HEK293 (cell line): Measurements from ENCODE around the gene SCUBE1.
A peak's percentile ranks its signal among the peaks of the same experiment; 100 is the strongest.

Experiments
- CTCF ChIA-PET: fragments of 350-600 bp; formaldehyde crosslinking; extraction: SDS; loops from one replicate; lab custom pipeline; 2021; ENCODE audit warnings: antibody characterized with exemption; lab: Yijun Ruan, JAX
- POLR2A ChIA-PET: fragments of 300-600 bp; formaldehyde crosslinking; extraction: SDS; loops from one replicate; lab custom pipeline; 2020; ENCODE audit warnings: antibody characterized with exemption, inconsistent platforms; lab: Yijun Ruan, JAX
- H3K27ac ChIP-seq: fragments of 200-500 bp; sonication (Bioruptor generic); 2 replicates; pipeline ENCODE4 v1.5.1; 2014; ENCODE audit warnings: low read depth, low read length, control low read depth, inconsistent platforms; ENCODE audit errors: extremely low read depth
- H3K36me3 ChIP-seq, 2 experiments: fragments of 200-500 bp in 1 of 2; sonication (Bioruptor generic) in 1 of 2; 1 replicate in 1 of 2; 2 replicates in 1 of 2; pipeline ENCODE4 v1.5.1; 2014 to 2017; ENCODE audit warnings: inconsistent platforms in 2 of 2, low read length in 2 of 2; ENCODE audit not compliant: control insufficient read depth in 2 of 2, insufficient read depth in 1 of 2
- H3K4me1 ChIP-seq: fragments of 200-500 bp; sonication (Bioruptor generic); 2 replicates; pipeline ENCODE4 v1.5.1; 2014; ENCODE audit warnings: mild to moderate bottlenecking, low read length, inconsistent platforms; ENCODE audit not compliant: control insufficient read depth, insufficient read depth
- H3K4me3 ChIP-seq: 2 replicates; pipeline ENCODE4 v1.5.1; 2011; ENCODE audit warnings: low read depth, mild to moderate bottlenecking, control low read depth, low read length, moderate library complexity
- H3K9me3 ChIP-seq: fragments of 200-500 bp; sonication (Bioruptor generic); 2 replicates; pipeline ENCODE4 v1.5.1; 2014; ENCODE audit warnings: low read depth, low read length, inconsistent platforms; ENCODE audit not compliant: control insufficient read depth, insufficient read depth
- ATF2 ChIP-seq: fragments of 450-650 bp; formaldehyde crosslinking; IDR thresholded peaks from 2 replicates; pipeline ENCODE4 v1.5.1; 2016; ENCODE audit warnings: missing biosample characterization, missing genetic modification characterization, low read depth
- EGR2 ChIP-seq: fragments of 450-650 bp; formaldehyde crosslinking; IDR thresholded peaks from 2 replicates; pipeline ENCODE4 v1.5.1; 2016; ENCODE audit warnings: low read depth, missing biosample characterization, missing genetic modification characterization
- HOXC10 ChIP-seq: sonication (generic); formaldehyde crosslinking; IDR thresholded peaks from 2 replicates; pipeline ENCODE4 v1.8.1; 2023; ENCODE audit warnings: mild to moderate bottlenecking, missing genetic modification reagents
- KLF10 ChIP-seq: fragments of 450-650 bp; IDR thresholded peaks from 2 replicates; pipeline ENCODE4 v1.5.1; 2018; ENCODE audit warnings: missing biosample characterization, mild to moderate bottlenecking, missing genetic modification characterization
- KLF16 ChIP-seq: fragments of 450-650 bp; formaldehyde crosslinking; IDR thresholded peaks from 2 replicates; pipeline ENCODE4 v1.5.1; 2017; ENCODE audit warnings: missing biosample characterization, missing genetic modification characterization
- OSR2 ChIP-seq: fragments of 450-650 bp; formaldehyde crosslinking; IDR thresholded peaks from 2 replicates; pipeline ENCODE4 v1.5.1; 2016; ENCODE audit warnings: missing biosample characterization, missing genetic modification characterization
- SCRT1 ChIP-seq: fragments of 450-650 bp; formaldehyde crosslinking; IDR thresholded peaks from 2 replicates; pipeline ENCODE4 v1.5.1; 2016; ENCODE audit warnings: missing biosample characterization, missing genetic modification characterization, borderline replicate concordance
- SCRT2 ChIP-seq: fragments of 450-650 bp; formaldehyde crosslinking; IDR thresholded peaks from 2 replicates; pipeline ENCODE4 v1.5.1; 2016; ENCODE audit warnings: missing biosample characterization, missing genetic modification characterization
- SETDB1 ChIP-seq: IDR thresholded peaks from one replicate; pipeline ENCODE4 v1.6.1; 2017; ENCODE audit warnings: mild to moderate bottlenecking, low read length, moderate library complexity, mixed read lengths; ENCODE audit not compliant: insufficient read length
- ZBTB17 ChIP-seq: fragments of 450-650 bp; formaldehyde crosslinking; IDR thresholded peaks from 2 replicates; pipeline ENCODE4 v1.5.1; 2016; ENCODE audit warnings: missing biosample characterization, missing genetic modification characterization
- ZBTB26 ChIP-seq: fragments of 450-650 bp; formaldehyde crosslinking; optimal IDR thresholded peaks from 2 replicates; pipeline ENCODE3; 2016; ENCODE audit warnings: missing biosample characterization, mild to moderate bottlenecking, missing genetic modification characterization
- ZFHX2 ChIP-seq: fragments of 450-650 bp; formaldehyde crosslinking; conservative IDR thresholded peaks from 2 replicates; pipeline ENCODE4 v1.5.1; 2016; ENCODE audit warnings: missing biosample characterization, missing genetic modification characterization
- ZNF121 ChIP-seq: fragments of 450-650 bp; formaldehyde crosslinking; IDR thresholded peaks from 2 replicates; pipeline ENCODE4 v1.5.1; 2016; ENCODE audit warnings: missing biosample characterization, missing genetic modification characterization
- ZNF169 ChIP-seq: fragments of 450-650 bp; formaldehyde crosslinking; IDR thresholded peaks from 2 replicates; pipeline ENCODE4 v1.5.1; 2016; ENCODE audit warnings: missing biosample characterization, missing genetic modification characterization
- ZNF2 ChIP-seq: fragments of 450-650 bp; formaldehyde crosslinking; IDR thresholded peaks from 2 replicates; pipeline ENCODE4 v1.5.1; 2016; ENCODE audit warnings: missing biosample characterization, missing genetic modification characterization
- ZNF23 ChIP-seq: fragments of 450-650 bp; formaldehyde crosslinking; IDR thresholded peaks from 2 replicates; pipeline ENCODE4 v1.5.1; 2016; ENCODE audit warnings: missing biosample characterization, missing genetic modification characterization, borderline replicate concordance
- ZNF24 ChIP-seq: fragments of 450-650 bp; formaldehyde crosslinking; IDR thresholded peaks from 2 replicates; pipeline ENCODE4 v1.5.1; 2016; ENCODE audit warnings: missing biosample characterization, missing genetic modification characterization
- ZNF280D ChIP-seq: fragments of 450-650 bp; formaldehyde crosslinking; IDR thresholded peaks from 2 replicates; pipeline ENCODE4 v1.5.1; 2016; ENCODE audit warnings: missing biosample characterization, missing genetic modification characterization
- ZNF488 ChIP-seq: fragments of 450-650 bp; formaldehyde crosslinking; IDR thresholded peaks from 2 replicates; pipeline ENCODE4 v1.5.1; 2016; ENCODE audit warnings: missing biosample characterization, missing genetic modification characterization
- ZNF548 ChIP-seq: fragments of 450-650 bp; formaldehyde crosslinking; IDR thresholded peaks from 2 replicates; pipeline ENCODE4 v1.5.1; 2016; ENCODE audit warnings: missing biosample characterization, missing genetic modification characterization
- ZNF571 ChIP-seq: fragments of 450-650 bp; formaldehyde crosslinking; IDR thresholded peaks from 2 replicates; pipeline ENCODE4 v1.5.0; 2017; ENCODE audit warnings: missing biosample characterization, missing genetic modification characterization
- ZNF624 ChIP-seq: fragments of 450-650 bp; formaldehyde crosslinking; IDR thresholded peaks from 2 replicates; pipeline ENCODE4 v1.5.1; 2017; ENCODE audit warnings: missing biosample characterization, missing genetic modification characterization
- ZNF701 ChIP-seq: fragments of 450-650 bp; formaldehyde crosslinking; IDR thresholded peaks from 2 replicates; pipeline ENCODE4 v1.5.1; 2016; ENCODE audit warnings: missing biosample characterization, missing genetic modification characterization
- ZNF776 ChIP-seq: fragments of 450-650 bp; formaldehyde crosslinking; IDR thresholded peaks from 2 replicates; pipeline ENCODE4 v1.5.0; 2017; ENCODE audit warnings: missing biosample characterization, missing genetic modification characterization, borderline replicate concordance
- TF ChIP-seq, protein P1 (sequence below): fragments of 450-650 bp; formaldehyde crosslinking; IDR thresholded peaks from 2 replicates; pipeline ENCODE4; 2016; ENCODE audit warnings: missing biosample characterization, missing genetic modification characterization
- TF ChIP-seq, protein P2 (sequence below): fragments of 450-650 bp; formaldehyde crosslinking; IDR thresholded peaks from 2 replicates; pipeline ENCODE4 v1.5.1; 2016; ENCODE audit warnings: missing biosample characterization, missing genetic modification characterization

The SCUBE1 gene

DNA sequence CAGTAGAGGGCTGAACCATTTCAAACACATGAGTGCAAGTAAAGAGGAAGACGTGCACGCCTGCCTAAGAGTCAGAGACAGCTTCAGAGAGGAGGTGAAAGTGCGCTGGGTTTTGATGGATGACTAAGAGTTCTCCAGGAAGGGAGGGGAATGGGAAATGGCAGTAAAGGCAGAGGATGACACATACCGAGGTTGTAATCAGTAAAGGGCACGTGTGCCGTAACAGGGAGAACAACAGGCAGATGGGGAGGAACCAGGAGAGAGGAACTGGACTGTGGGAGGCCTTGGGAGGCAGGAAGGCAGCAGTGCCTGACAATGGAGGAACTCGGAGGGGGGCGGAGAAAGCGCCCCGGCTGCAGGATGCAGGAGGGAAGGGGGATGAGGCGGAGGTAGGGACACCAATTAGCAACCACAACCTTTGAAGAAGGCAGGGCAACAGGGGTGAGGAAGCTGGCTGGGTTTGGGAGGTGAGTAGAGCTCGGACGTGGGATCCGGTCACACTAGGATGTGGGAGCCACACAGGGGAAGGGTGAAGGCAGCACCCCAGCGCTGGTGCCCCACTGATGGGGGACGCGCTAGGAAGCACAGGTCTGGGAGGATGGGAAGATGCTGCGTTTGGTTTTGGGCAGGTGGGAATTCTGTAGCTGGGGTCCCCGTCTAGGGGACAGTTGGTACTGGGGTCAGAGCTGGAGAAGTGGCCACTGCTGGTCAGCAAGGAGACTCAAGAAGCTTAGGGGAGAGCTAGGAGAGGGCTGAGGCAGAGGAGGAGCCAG, 67.4 kb downstream of the SCUBE1 start (continued):
- TF ChIP-seq ZNF280D (tag by site-specific recombination) (no peak), EGR2 (tag by site-specific recombination) (peak; percentile 81), ZBTB17 (tag by site-specific recombination) (peak; percentile 68; the same call in 1 of the 2 replicates), OSR2 (tag by site-specific recombination) (peak; percentile 43; the same call in 1 of the 2 replicates), ZNF624 (tag by site-specific recombination) (no peak), KLF10 (tag by site-specific recombination) (no peak), ATF2 (0 out of 2 replicates have a peak, but pooled peaks have one; percentile 38), SCRT1 (tag by site-specific recombination) (peak; percentile 77), ZNF548 (tag by site-specific recombination) (no peak), KLF16 (tag by site-specific recombination) (0 out of 2 replicates have a peak, but pooled peaks have one; percentile 32)

DNA sequence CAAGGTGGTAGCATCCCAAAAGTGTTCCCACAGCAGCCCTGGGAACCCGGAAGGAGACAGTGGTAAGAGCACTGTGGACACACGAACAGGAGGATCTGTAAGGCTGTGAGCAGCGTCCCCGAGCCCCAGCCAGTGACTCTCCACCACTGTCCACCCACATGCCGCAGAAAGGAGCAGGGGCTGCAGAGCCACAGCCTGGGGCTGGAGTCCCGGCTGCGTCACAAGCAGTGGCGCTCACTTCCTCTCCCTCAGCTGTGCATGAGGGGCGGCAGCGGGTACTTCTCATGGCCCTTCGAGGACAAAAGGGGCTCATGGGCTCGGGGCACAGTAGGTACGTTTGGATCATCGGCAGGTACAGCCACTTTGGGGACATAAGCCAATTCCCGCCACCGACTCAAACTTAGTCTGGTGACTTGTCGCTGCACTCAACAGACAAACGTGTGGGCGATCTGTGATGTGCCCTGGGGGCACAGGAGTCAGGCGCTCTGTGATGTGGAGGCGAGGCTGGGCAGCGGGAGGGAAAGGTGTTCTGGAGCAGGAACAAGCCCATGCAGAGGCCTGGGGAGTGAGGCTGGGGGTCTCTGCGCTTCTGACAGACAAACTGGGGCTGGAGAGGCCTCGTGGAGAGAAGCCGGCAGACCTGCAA, 68.5 kb downstream of the SCUBE1 start:
- H3K4me1 ChIP-seq, result peaks cover 13% of the 10 kb centered on the region
- ChIA-PET POLR2A (interaction anchor here (0.5 to 3.0 kb wide), 3 partner anchors 72 to 412 kb away, joined by 6 to 15 read pairs (median 7); no protein-coding TSS in a partner anchor), CTCF (interaction anchor here (0.5 to 11.3 kb wide), 39 partner anchors 10 to 1871 kb away, joined by 3 to 318 read pairs (median 5); partner anchors contain the start of gene SCUBE1)
- H3K4me3 ChIP-seq, result no peak overlapping the region
- no peaks in the 10 kb centered on the region for H3K36me3 ChIP-seq
- no peaks in the 10 kb centered on the region for H3K9me3 ChIP-seq
- no peak overlapping the region for H3K27ac ChIP-seq
- TF ChIP-seq ZNF23 (tag by site-specific recombination) (no peak), SETDB1 (no peak), ZNF169 (no peak), ZNF488 (tag by site-specific recombination) (no peak), EGR2 (tag by site-specific recombination) (peak; percentile 65), ZNF776 (tag by site-specific recombination) (no peak), ZNF24 (tag by site-specific recombination) (no peak), SCRT2 (tag by site-specific recombination) (peak; percentile 32; the same call in 1 of the 2 replicates), ZNF2 (tag by site-specific recombination) (no peak), HOXC10 (CRISPR knock-in tag) (0 out of 2 replicates have a peak, but pooled peaks have one; percentile 38), ZNF571 (tag by site-specific recombination) (no peak), ZFHX2 (tag by site-specific recombination) (peak; percentile 78), ZNF701 (tag by site-specific recombination) (no peak), ZNF121 (no peak), ZBTB26 (tag by site-specific recombination) (no peak)
- TF ChIP-seq, protein P1, sequence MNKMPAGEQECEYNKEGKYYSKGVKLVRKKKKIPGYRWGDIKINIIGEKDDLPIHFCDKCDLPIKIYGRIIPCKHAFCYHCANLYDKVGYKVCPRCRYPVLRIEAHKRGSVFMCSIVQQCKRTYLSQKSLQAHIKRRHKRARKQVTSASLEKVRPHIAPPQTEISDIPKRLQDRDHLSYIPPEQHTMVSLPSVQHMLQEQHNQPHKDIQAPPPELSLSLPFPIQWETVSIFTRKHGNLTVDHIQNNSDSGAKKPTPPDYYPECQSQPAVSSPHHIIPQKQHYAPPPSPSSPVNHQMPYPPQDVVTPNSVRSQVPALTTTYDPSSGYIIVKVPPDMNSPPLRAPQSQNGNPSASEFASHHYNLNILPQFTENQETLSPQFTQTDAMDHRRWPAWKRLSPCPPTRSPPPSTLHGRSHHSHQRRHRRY (tag by site-specific recombination), result no peak
- TF ChIP-seq, protein P2, sequence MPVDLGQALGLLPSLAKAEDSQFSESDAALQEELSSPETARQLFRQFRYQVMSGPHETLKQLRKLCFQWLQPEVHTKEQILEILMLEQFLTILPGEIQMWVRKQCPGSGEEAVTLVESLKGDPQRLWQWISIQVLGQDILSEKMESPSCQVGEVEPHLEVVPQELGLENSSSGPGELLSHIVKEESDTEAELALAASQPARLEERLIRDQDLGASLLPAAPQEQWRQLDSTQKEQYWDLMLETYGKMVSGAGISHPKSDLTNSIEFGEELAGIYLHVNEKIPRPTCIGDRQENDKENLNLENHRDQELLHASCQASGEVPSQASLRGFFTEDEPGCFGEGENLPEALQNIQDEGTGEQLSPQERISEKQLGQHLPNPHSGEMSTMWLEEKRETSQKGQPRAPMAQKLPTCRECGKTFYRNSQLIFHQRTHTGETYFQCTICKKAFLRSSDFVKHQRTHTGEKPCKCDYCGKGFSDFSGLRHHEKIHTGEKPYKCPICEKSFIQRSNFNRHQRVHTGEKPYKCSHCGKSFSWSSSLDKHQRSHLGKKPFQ (tag by site-specific recombination), result no peak
